ENCODE data around the gene COL19A1. TPM values are rescaled to one million over a fixed set of nuclear protein-coding genes. Genes with fewer than 3 reads are reported as not detected.

The COL19A1 gene
- total RNA-seq, 2 donors from 2014 or later: 1.4 to 1.5 TPM

- no peak overlapping the region for H3K4me3 Mint-ChIP-seq
- H3K4me1 Mint-ChIP-seq: peaks cover under 1% of the 10 kb centered on the region
- no peak overlapping the region for H3K27ac Mint-ChIP-seq
- Histone ChIP-seq H3K4me1 (ENCODE audit: control insufficient read depth, insufficient read depth, low read length) (no peaks in the 10 kb centered on the region), H3K27ac (ENCODE audit: low read depth, low read length) (no peak overlapping the region), H3K4me3 (ENCODE audit: low read length) (no peak overlapping the region), H3K9ac (ENCODE audit: extremely low read depth, low read length, poor library complexity, severe bottlenecking) (no peak overlapping the region), H3K9me3 (ENCODE audit: control insufficient read depth, low read length) (peaks cover 6% of the 10 kb centered on the region), H3K36me3 (ENCODE audit: control insufficient read depth, insufficient read depth, low read length) (no peaks in the 10 kb centered on the region), H3K27me3 (ENCODE audit: control insufficient read depth, insufficient read depth, low read length, poor library complexity, severe bottlenecking) (no peaks in the 10 kb centered on the region)
- 0% methylated on average over 1 of the region's 1 CpG; no CpG with 5 or more reads in 1 of the 2 experiments for WGBS, 2 experiments (ENCODE audit: insufficient coverage in 1 of 2, insufficient read length in 1 of 2)
- H3K36me3 Mint-ChIP-seq (ENCODE audit: low read depth): no peaks in the 10 kb centered on the region
- no peaks in the 10 kb centered on the region for H3K9me3 Mint-ChIP-seq
- TF ChIP-seq CTCF (conservative IDR thresholded peaks at IDR 0.05): no peak
- no peak for DNase-seq
- H3K27me3 Mint-ChIP-seq (ENCODE audit: insufficient read depth): peaks cover 19% of the 10 kb centered on the region
These were observed 13.7 kb upstream of the COL19A1 start for GRCh38 chr6:69852706-69853105.

GRCh38 chr6:69861986-69862385 is 4.4 kb upstream of the COL19A1 start:
- no peak overlapping the region for H3K27ac ChIP-seq (ENCODE audit: low read depth, low read length)
- H3K27ac Mint-ChIP-seq: no peak overlapping the region
- no peak for TF ChIP-seq CTCF (conservative IDR thresholded peaks at IDR 0.05)
- no peaks in the 10 kb centered on the region for H3K36me3 ChIP-seq (ENCODE audit: control insufficient read depth, insufficient read depth, low read length)
- H3K9me3 ChIP-seq (ENCODE audit: control insufficient read depth, low read length): peaks cover 13% of the 10 kb centered on the region
- H3K4me3 Mint-ChIP-seq: no peak overlapping the region
- WGBS, 2 experiments (ENCODE audit: insufficient coverage in 1 of 2, insufficient read length in 1 of 2): 75 to 82% methylated on average over 3 of the region's 3 CpGs
- peak; percentile 48 for DNase-seq
- H3K27me3 Mint-ChIP-seq (ENCODE audit: insufficient read depth): peaks cover 32% of the 10 kb centered on the region
- peaks cover 12% of the 10 kb centered on the region for H3K27me3 ChIP-seq (ENCODE audit: control insufficient read depth, insufficient read depth, low read length, poor library complexity, severe bottlenecking)
- no peaks in the 10 kb centered on the region for H3K36me3 Mint-ChIP-seq (ENCODE audit: low read depth)
- peaks cover 4% of the 10 kb centered on the region for H3K4me1 ChIP-seq (ENCODE audit: control insufficient read depth, insufficient read depth, low read length)
- H3K4me3 ChIP-seq (ENCODE audit: low read length): no peak overlapping the region
- peaks cover 25% of the 10 kb centered on the region for H3K4me1 Mint-ChIP-seq
- no peak overlapping the region for H3K9ac ChIP-seq (ENCODE audit: extremely low read depth, low read length, poor library complexity, severe bottlenecking)
- peaks cover 9% of the 10 kb centered on the region for H3K9me3 Mint-ChIP-seq

GRCh38 chr6:69863766-69864165 is 2.6 kb upstream of the COL19A1 start:
- Histone ChIP-seq H3K27ac (ENCODE audit: low read depth, low read length) (no peak overlapping the region), H3K36me3 (ENCODE audit: control insufficient read depth, insufficient read depth, low read length) (no peaks in the 10 kb centered on the region), H3K9me3 (ENCODE audit: control insufficient read depth, low read length) (peaks cover 13% of the 10 kb centered on the region), H3K4me1 (ENCODE audit: control insufficient read depth, insufficient read depth, low read length) (peaks cover 4% of the 10 kb centered on the region), H3K27me3 (ENCODE audit: control insufficient read depth, insufficient read depth, low read length, poor library complexity, severe bottlenecking) (peaks cover 12% of the 10 kb centered on the region), H3K4me3 (ENCODE audit: low read length) (no peak overlapping the region), H3K9ac (ENCODE audit: extremely low read depth, low read length, poor library complexity, severe bottlenecking) (no peak overlapping the region)
- WGBS, 2 experiments (ENCODE audit: insufficient coverage in 1 of 2, insufficient read length in 1 of 2): 86 to 95% methylated on average over 2 of the region's 2 CpGs
- Mint-ChIP-seq H3K9me3 (peaks cover 9% of the 10 kb centered on the region), H3K4me3 (no peak overlapping the region), H3K4me1 (peaks cover 24% of the 10 kb centered on the region), H3K27me3 (ENCODE audit: insufficient read depth) (peaks cover 34% of the 10 kb centered on the region), H3K27ac (no peak overlapping the region), H3K36me3 (ENCODE audit: low read depth) (no peaks in the 10 kb centered on the region)
- no peak for TF ChIP-seq CTCF (conservative IDR thresholded peaks at IDR 0.05)
- no peak for DNase-seq
